NB4 (cell line): ENCODE results near the gene MED28.

ENCODE experiments used
- MYC ChIP-seq: IDR thresholded peaks from 2 replicates; pipeline ENCODE4 v1.6.1; 2011; ENCODE audit warnings: low read depth, low read length
- TF ChIP-seq, protein P1 (sequence below): IDR thresholded peaks from 2 replicates; pipeline ENCODE4 v1.6.1; 2011; ENCODE audit warnings: low read depth, low read length
- TF ChIP-seq, protein P2 (sequence below): IDR thresholded peaks from one replicate; pipeline ENCODE4 v1.5.1; 2012; ENCODE audit warnings: low read depth, low read length

DNA sequence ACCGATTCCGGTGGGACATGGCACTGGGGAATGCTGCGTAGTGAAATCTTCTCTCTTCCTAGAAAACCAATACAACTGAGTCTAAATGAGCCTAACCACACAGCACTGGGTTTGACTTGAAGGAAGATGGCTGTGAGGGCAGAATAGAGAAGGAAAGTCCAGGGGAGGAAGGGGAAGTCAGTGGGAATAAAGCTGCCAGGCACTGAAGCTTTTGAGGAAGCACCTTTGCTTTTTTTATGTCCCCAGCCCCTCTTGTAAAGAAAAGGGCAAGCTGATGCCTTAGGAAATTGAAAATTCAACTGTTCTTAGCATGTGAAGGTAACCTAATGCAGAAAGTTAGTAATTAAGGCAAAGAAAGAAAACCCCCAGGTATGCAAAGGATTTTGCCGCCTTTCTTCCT, 20.6 kb downstream of the MED28 start:
- TF ChIP-seq, protein P1, sequence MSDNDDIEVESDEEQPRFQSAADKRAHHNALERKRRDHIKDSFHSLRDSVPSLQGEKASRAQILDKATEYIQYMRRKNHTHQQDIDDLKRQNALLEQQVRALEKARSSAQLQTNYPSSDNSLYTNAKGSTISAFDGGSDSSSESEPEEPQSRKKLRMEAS: no peak
- TF ChIP-seq, protein P2, sequence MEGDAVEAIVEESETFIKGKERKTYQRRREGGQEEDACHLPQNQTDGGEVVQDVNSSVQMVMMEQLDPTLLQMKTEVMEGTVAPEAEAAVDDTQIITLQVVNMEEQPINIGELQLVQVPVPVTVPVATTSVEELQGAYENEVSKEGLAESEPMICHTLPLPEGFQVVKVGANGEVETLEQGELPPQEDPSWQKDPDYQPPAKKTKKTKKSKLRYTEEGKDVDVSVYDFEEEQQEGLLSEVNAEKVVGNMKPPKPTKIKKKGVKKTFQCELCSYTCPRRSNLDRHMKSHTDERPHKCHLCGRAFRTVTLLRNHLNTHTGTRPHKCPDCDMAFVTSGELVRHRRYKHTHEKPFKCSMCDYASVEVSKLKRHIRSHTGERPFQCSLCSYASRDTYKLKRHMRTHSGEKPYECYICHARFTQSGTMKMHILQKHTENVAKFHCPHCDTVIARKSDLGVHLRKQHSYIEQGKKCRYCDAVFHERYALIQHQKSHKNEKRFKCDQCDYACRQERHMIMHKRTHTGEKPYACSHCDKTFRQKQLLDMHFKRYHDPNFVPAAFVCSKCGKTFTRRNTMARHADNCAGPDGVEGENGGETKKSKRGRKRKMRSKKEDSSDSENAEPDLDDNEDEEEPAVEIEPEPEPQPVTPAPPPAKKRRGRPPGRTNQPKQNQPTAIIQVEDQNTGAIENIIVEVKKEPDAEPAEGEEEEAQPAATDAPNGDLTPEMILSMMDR: no peak
- TF ChIP-seq MYC: no peak
